Neural cell (in vitro differentiated cells): Measurements from ENCODE around the gene SH3RF1. TPM values are rescaled to one million over a fixed set of nuclear protein-coding genes. Genes with fewer than 3 reads are reported as not detected.
"Not testable (repeated sequence)": the region's sequence is repeated elsewhere in the genome, so short reads cannot be mapped to it uniquely, and the experiment has no call there.

Source experiments
- H2AFZ ChIP-seq: fragments of 200-600, 300-800 bp; sonication (generic), shearing (Covaris generic); 2 replicates; pipeline ENCODE4 v1.6.0; 2014; ENCODE audit warnings: low read depth, mild to moderate bottlenecking, antibody characterized with exemption, low read length, moderate library complexity
- H3F3A ChIP-seq: fragments of 200-600 bp; shearing (Covaris generic); 2 replicates; pipeline ENCODE4 v1.6.1; 2016; ENCODE audit warnings: mild to moderate bottlenecking, moderate library complexity, mixed read lengths, antibody characterized with exemption, low read length; ENCODE audit not compliant: insufficient read depth, poor library complexity, severe bottlenecking
- H3K27ac ChIP-seq: fragments of 200-600, 300-800 bp; sonication (generic), shearing (Covaris generic); 2 replicates; pipeline ENCODE4 v1.5.1; 2014; ENCODE audit warnings: mild to moderate bottlenecking, low read length, moderate library complexity
- H3K27me3 ChIP-seq: fragments of 300-800, 200-600 bp; sonication (generic), shearing (Covaris generic); 2 replicates; pipeline ENCODE4 v1.6.0; 2014; ENCODE audit warnings: mild to moderate bottlenecking, low read depth, low read length, moderate library complexity; ENCODE audit not compliant: insufficient read depth
- H3K36me3 ChIP-seq: fragments of 300-800, 200-600 bp; sonication (generic), shearing (Covaris generic); 2 replicates; pipeline ENCODE4 v1.5.1; 2014; ENCODE audit warnings: mild to moderate bottlenecking, antibody characterized with exemption, low read length, moderate library complexity; ENCODE audit not compliant: insufficient read depth
- H3K4me2 ChIP-seq: fragments of 300-800, 200-600 bp; sonication (generic), shearing (Covaris generic); 2 replicates; pipeline ENCODE4 v1.6.0; 2014; ENCODE audit warnings: mild to moderate bottlenecking, low read length
- H3K4me3 ChIP-seq: fragments of 300-800, 200-600 bp; sonication (generic), shearing (Covaris generic); 2 replicates; pipeline ENCODE4 v1.5.1; 2014; ENCODE audit warnings: mild to moderate bottlenecking, low read length, moderate library complexity
- H3K79me2 ChIP-seq: fragments of 200-600 bp; shearing (Covaris generic); replicated peaks from 2 replicates; pipeline ENCODE4 v1.6.0; 2014; ENCODE audit warnings: mild to moderate bottlenecking, low read length, moderate library complexity; ENCODE audit not compliant: insufficient read depth
- H3K9ac ChIP-seq: fragments of 300-800, 200-600 bp; sonication (generic), shearing (Covaris generic); 2 replicates; pipeline ENCODE4 v1.6.1; 2016; ENCODE audit warnings: mild to moderate bottlenecking, low read length, mixed read lengths
- H3K9me2 ChIP-seq: fragments of 200-600 bp; shearing (Covaris generic); 2 replicates; pipeline ENCODE4 v1.6.1; 2016; ENCODE audit warnings: mild to moderate bottlenecking, low read length, mixed read lengths; ENCODE audit not compliant: insufficient read depth
- H3K9me3 ChIP-seq: fragments of 200-600, 300-800 bp; sonication (generic), shearing (Covaris generic); 2 replicates; pipeline ENCODE4 v1.6.1; 2016; ENCODE audit warnings: mild to moderate bottlenecking, mixed run types, low read length, moderate library complexity, mixed read lengths
- H4K20me1 ChIP-seq: fragments of 200-600 bp; shearing (Covaris generic); 2 replicates; pipeline ENCODE4 v1.6.1; 2016; ENCODE audit warnings: mild to moderate bottlenecking, mixed run types; ENCODE audit not compliant: insufficient read depth
- EP300 ChIP-seq: fragments of 450-650 bp; conservative IDR thresholded peaks from 2 replicates; pipeline ENCODE4 v1.6.1; 2014; ENCODE audit warnings: antibody characterized with exemption, mild to moderate bottlenecking, moderate library complexity; ENCODE audit not compliant: poor library complexity, severe bottlenecking
- EZH2 ChIP-seq: fragments of 200-600, 300-800 bp; shearing (Covaris generic), sonication (generic); IDR thresholded peaks from 2 replicates; pipeline ENCODE4 v1.6.1; 2014; ENCODE audit warnings: antibody characterized with exemption, low read length, borderline replicate concordance, mild to moderate bottlenecking; ENCODE audit not compliant: insufficient read depth, poor library complexity, severe bottlenecking
- MXI1 ChIP-seq: fragments of 450-650 bp; conservative IDR thresholded peaks from 2 replicates; pipeline ENCODE4 v1.6.1; 2014; ENCODE audit warnings: antibody characterized with exemption, mild to moderate bottlenecking; ENCODE audit not compliant: poor library complexity, severe bottlenecking
- POLR2AphosphoS5 ChIP-seq: IDR thresholded peaks from 2 replicates; pipeline ENCODE4 v1.6.1; 2012
- RAD21 ChIP-seq: fragments of 450-650 bp; conservative IDR thresholded peaks from 2 replicates; pipeline ENCODE4 v1.6.1; 2014; ENCODE audit warnings: antibody characterized with exemption, mild to moderate bottlenecking, moderate library complexity
- SMC3 ChIP-seq: fragments of 450-650 bp; conservative IDR thresholded peaks from 2 replicates; pipeline ENCODE4 v1.6.1; 2014; ENCODE audit warnings: antibody characterized with exemption, mild to moderate bottlenecking, moderate library complexity; ENCODE audit not compliant: poor library complexity
- TAF1 ChIP-seq: IDR thresholded peaks from 2 replicates; pipeline ENCODE4 v1.6.1; 2012; ENCODE audit warnings: low read depth
- polyA plus RNA-seq: library from polyadenylated mRNA; depleted of rRNA; stranded (reverse); fragments of >200 nt; gene quantifications from 2 replicates; pipeline ENCODE4 v1.2.3, GENCODE V29; 2014
- TF ChIP-seq, protein P1 (sequence below): fragments of 450-650 bp; IDR thresholded peaks from 2 replicates; pipeline ENCODE4 v1.5.1; 2014; ENCODE audit warnings: antibody characterized with exemption, mild to moderate bottlenecking, moderate library complexity; ENCODE audit not compliant: poor library complexity, severe bottlenecking
- TF ChIP-seq, protein P2 (sequence below): IDR thresholded peaks from 2 replicates; pipeline ENCODE4 v1.6.1; 2012; ENCODE audit warnings: borderline replicate concordance

SH3RF1 gene
- polyA plus RNA-seq, 1 donor from 2014 or later: 3.1 TPM

DNA sequence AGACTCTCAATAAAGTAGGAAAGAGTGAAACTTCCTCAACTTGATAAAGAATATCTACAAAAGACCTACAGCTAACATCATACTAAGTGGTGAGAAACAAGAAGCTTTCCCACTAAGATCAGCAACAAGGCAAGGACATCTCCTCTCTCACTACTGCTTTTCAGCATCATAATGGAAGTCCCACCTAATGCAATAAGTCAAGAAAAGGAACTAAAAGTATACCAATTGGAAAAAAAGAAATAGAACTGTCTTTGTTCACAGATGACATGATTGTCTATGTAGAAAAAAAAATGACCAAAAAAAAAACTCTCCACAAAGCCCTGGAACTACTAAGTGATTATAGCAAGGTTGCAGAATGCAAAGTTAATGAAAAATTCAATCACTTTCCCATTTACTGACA lies 25.1 kb upstream of the SH3RF1 start:
- no peaks in the 10 kb centered on the region for H3K9me3 ChIP-seq
- TF ChIP-seq SMC3 (no peak), TAF1 (no peak)
- H3K79me2 ChIP-seq: no peaks in the 10 kb centered on the region
- no peaks in the 10 kb centered on the region for H3K9me2 ChIP-seq
- H3K4me2 ChIP-seq: no peak overlapping the region
- H3K27ac ChIP-seq: no peak overlapping the region
- H3F3A ChIP-seq: no peaks in the 10 kb centered on the region
- H3K4me3 ChIP-seq: no peak overlapping the region
- no peak overlapping the region for H2AFZ ChIP-seq
- no peaks in the 10 kb centered on the region for H4K20me1 ChIP-seq
- no peak overlapping the region for H3K9ac ChIP-seq
- H3K36me3 ChIP-seq: no peaks in the 10 kb centered on the region
- H3K27me3 ChIP-seq: no peaks in the 10 kb centered on the region

DNA sequence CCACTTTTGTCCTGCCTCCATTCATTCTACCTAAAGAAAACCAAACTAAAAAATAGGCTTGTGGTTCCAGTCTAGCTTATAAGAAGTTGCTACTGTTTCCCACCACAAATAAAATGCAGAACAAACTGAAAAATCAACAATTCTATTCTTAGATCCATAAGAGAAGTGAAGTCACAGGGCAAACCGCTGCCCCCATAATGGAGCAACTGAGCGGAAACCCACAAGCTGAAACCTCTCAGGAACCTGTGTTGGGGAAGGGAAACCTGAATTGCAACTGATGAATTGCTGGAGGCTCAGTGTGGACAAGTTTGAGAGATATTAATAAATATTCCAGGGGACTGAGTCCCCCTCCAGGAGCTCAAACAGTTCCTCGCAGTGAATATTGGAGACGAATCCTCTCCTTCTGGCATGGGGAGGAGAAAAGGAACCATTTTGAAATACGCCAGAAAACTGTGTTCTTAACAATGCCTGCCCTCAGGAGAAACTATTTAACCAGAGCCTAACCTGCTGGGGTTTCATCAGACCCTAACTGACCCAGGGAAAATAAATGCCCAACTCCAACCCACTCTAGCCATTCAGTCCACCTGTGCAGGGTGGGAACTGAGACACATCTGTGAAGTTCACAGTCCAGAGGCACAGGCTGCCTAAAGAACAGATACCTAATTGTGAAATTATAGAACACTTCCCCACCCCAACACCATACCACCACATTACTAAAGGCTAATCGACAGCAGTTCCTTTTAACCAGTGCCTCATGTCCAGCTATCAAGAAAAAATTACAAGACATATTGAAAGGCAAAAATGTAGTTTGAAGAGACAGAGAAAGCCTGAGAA lies 22.8 kb upstream of the SH3RF1 start:
- Histone ChIP-seq H3K36me3 (no peaks in the 10 kb centered on the region), H3K9me2 (no peaks in the 10 kb centered on the region), H2AFZ (no peak overlapping the region), H3K4me3 (no peak overlapping the region), H3F3A (no peaks in the 10 kb centered on the region), H3K9me3 (no peaks in the 10 kb centered on the region), H3K4me2 (no peak overlapping the region), H4K20me1 (no peaks in the 10 kb centered on the region), H3K27ac (no peak overlapping the region), H3K27me3 (no peaks in the 10 kb centered on the region), H3K9ac (no peak overlapping the region), H3K79me2 (no peaks in the 10 kb centered on the region)
- TF ChIP-seq RAD21 (no peak), EZH2 (no peak), POLR2AphosphoS5 (no peak), TAF1 (no peak), MXI1 (no peak), SMC3 (no peak), EP300 (no peak)
- TF ChIP-seq, protein P1, sequence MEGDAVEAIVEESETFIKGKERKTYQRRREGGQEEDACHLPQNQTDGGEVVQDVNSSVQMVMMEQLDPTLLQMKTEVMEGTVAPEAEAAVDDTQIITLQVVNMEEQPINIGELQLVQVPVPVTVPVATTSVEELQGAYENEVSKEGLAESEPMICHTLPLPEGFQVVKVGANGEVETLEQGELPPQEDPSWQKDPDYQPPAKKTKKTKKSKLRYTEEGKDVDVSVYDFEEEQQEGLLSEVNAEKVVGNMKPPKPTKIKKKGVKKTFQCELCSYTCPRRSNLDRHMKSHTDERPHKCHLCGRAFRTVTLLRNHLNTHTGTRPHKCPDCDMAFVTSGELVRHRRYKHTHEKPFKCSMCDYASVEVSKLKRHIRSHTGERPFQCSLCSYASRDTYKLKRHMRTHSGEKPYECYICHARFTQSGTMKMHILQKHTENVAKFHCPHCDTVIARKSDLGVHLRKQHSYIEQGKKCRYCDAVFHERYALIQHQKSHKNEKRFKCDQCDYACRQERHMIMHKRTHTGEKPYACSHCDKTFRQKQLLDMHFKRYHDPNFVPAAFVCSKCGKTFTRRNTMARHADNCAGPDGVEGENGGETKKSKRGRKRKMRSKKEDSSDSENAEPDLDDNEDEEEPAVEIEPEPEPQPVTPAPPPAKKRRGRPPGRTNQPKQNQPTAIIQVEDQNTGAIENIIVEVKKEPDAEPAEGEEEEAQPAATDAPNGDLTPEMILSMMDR: no peak
- TF ChIP-seq, protein P2, sequence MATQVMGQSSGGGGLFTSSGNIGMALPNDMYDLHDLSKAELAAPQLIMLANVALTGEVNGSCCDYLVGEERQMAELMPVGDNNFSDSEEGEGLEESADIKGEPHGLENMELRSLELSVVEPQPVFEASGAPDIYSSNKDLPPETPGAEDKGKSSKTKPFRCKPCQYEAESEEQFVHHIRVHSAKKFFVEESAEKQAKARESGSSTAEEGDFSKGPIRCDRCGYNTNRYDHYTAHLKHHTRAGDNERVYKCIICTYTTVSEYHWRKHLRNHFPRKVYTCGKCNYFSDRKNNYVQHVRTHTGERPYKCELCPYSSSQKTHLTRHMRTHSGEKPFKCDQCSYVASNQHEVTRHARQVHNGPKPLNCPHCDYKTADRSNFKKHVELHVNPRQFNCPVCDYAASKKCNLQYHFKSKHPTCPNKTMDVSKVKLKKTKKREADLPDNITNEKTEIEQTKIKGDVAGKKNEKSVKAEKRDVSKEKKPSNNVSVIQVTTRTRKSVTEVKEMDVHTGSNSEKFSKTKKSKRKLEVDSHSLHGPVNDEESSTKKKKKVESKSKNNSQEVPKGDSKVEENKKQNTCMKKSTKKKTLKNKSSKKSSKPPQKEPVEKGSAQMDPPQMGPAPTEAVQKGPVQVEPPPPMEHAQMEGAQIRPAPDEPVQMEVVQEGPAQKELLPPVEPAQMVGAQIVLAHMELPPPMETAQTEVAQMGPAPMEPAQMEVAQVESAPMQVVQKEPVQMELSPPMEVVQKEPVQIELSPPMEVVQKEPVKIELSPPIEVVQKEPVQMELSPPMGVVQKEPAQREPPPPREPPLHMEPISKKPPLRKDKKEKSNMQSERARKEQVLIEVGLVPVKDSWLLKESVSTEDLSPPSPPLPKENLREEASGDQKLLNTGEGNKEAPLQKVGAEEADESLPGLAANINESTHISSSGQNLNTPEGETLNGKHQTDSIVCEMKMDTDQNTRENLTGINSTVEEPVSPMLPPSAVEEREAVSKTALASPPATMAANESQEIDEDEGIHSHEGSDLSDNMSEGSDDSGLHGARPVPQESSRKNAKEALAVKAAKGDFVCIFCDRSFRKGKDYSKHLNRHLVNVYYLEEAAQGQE: no peak

DNA sequence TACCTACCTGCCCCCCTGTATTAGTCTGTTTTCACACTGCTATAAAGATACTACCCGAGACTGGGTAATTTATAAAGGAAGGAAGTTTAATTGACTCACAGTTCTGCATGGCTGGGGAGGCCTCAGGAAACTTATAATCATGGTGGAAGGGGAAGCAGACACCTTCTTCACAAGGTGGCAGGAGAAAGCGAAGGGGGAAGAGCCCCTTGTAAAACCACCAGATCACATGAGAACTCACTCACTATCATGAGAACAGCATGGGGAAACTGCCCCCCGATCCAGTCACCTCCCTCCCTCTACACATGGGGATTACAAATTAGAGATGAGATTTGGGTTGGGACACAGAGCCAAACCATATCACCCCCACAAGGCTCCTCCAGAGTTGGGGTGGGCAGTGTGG lies 17.2 kb upstream of the SH3RF1 start:
- not testable (repeated sequence) for H3K9me3 ChIP-seq, H2AFZ ChIP-seq, H4K20me1 ChIP-seq, H3K79me2 ChIP-seq, H3K9ac ChIP-seq, H3K9me2 ChIP-seq, H3K36me3 ChIP-seq, H3F3A ChIP-seq, H3K27me3 ChIP-seq, H3K27ac ChIP-seq, H3K4me3 ChIP-seq, H3K4me2 ChIP-seq
